NOMO-1 (cell line): ENCODE results near the gene TGFB2.

Experiments
- DNase-seq, 2 experiments: peaks; one replicate each; lab custom pipeline; 2025; ENCODE audit not compliant: unreplicated experiment in 2 of 2; lab: John Stamatoyannopoulos, UW

Gene TGFB2

DNA sequence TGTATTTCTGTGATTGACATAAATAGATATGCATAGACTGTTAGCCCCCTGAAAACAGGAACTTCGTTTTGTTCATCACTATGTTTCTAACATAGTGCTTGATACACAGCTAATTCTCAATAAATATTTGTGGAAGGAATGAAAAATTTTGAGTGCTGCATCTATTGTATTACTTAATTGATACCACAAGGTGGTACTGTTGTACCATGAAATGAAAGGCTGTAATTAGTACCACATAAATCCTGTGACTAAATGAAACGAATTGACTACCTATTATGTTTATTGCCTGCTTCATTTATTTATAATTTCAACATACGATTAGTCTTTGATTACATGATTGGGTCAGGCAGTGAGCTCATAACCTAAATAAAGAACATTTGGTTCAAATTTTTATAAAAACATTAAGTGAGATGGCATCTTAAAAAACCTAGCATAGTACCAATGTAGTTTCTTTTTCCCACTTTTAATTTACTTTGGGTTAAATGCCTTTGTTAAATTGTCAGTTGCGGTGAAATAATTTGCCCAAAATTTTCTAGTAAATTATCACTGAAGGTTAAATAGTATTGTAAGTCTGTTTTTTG is 15.0 kb upstream of the TGFB2 start:
- peak in 1 of 2 experiments; percentile 30 for DNase-seq

DNA sequence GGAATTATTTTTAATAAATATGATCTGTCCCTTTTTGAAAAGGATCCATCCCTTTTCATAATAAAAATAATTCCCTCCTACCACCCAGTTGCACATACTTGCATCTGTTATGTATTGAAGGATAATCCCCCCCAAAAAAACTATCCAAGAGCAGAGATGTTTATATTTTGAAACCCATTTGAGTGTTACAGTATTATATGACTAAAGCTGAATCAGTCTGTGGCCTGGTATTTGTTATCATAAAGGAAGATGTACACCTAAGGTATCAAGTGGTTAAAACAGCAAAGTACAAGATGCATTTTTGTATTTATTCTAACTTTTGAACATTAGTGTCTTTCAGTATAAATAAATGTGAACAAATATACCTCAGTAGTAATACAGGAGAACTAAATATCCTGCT is 12.7 kb upstream of the TGFB2 start:
- no peak for DNase-seq

DNA sequence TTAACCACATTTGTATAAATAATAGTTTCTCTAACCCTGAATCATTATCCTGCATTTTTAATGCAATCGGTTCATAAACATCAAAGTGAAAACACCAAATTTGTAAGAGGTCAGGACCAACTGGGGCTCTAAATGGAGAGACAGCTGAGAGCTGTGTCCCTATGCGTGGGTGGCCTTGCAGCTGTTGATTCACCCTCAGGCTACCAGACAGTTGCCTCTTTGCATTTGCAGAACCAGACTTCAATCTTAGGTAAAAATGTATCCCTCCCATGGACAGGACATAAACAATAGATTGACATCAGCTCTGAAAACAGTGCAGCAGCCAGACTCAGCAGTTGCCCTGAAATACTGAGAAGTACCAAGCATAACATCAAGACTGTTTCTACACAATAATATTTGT is 8.8 kb upstream of the TGFB2 start:
- DNase-seq = no peak

DNA sequence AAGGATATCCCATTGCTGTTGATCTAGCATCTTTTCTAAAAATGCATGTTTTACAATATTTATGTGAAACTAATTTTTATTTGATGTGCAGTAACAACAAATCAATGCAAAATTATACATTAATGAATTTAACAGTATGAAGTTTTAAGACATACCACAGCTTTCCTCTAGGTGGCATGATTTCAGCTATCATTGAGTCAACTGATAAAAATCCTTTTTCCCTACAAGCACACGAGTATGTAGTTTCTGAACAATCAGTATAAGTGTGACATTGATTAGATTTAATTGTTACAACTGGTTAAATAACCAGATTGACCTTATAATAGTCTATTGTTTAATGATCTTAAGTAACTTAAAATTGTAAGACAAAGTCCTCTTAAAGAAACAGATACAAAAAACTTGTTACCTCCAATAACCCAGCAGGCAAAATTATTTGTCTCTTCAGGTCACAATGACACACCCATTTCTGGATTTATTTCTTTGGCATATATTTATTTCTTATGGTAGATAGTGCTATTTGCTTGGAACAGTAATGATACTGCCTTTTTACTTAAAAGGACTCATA is 5.8 kb upstream of the TGFB2 start:
- peak in 1 of 2 experiments; percentile 44 for DNase-seq

DNA sequence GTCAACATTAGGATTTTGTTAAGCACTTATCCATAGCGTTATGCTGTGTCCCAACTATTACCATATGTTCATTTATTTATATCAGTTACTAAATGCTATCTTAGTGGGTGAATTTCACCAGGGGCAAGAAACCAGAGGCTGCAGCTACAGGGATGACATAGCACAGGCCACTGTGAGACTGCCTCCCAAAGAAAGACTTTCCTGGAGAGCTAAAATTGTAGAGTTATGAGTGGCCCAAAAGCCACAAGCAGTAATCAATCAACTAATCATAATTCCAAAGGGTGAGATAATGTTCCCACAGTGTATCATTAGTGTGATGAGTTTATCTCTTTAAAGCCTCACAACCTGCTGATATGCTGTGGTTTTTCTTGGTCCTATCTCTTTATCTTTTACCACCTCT is 3.8 kb upstream of the TGFB2 start:
- no peak for DNase-seq

DNA sequence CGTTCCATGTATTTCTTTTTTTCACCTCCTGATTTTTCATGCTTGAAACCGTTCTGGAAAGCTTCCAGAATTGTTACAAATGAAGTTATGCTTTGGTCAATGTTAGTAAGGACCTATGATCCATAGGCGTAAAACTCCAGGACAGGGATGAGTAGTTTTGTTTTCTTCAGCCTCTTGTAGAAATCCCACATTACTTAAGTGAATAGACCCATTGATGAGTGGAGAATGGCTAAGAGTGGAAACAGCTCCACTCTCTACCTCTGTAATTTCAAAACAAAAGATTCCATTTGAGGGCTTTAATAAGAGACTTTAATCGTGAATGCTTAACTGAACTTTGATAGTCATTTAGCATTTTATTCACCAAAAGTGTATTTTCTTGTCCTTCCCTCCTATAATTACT is 3.0 kb upstream of the TGFB2 start:
- no peak for DNase-seq

DNA sequence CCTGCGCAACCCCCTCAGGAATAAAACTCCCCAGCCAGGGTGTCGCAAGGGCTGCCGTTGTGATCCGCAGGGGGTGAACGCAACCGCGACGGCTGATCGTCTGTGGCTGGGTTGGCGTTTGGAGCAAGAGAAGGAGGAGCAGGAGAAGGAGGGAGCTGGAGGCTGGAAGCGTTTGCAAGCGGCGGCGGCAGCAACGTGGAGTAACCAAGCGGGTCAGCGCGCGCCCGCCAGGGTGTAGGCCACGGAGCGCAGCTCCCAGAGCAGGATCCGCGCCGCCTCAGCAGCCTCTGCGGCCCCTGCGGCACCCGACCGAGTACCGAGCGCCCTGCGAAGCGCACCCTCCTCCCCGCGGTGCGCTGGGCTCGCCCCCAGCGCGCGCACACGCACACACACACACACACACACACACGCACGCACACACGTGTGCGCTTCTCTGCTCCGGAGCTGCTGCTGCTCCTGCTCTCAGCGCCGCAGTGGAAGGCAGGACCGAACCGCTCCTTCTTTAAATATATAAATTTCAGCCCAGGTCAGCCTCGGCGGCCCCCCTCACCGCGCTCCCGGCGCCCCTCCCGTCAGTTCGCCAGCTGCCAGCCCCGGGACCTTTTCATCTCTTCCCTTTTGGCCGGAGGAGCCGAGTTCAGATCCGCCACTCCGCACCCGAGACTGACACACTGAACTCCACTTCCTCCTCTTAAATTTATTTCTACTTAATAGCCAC is 696 bp downstream of the TGFB2 start:
- DNase-seq = no peak

DNA sequence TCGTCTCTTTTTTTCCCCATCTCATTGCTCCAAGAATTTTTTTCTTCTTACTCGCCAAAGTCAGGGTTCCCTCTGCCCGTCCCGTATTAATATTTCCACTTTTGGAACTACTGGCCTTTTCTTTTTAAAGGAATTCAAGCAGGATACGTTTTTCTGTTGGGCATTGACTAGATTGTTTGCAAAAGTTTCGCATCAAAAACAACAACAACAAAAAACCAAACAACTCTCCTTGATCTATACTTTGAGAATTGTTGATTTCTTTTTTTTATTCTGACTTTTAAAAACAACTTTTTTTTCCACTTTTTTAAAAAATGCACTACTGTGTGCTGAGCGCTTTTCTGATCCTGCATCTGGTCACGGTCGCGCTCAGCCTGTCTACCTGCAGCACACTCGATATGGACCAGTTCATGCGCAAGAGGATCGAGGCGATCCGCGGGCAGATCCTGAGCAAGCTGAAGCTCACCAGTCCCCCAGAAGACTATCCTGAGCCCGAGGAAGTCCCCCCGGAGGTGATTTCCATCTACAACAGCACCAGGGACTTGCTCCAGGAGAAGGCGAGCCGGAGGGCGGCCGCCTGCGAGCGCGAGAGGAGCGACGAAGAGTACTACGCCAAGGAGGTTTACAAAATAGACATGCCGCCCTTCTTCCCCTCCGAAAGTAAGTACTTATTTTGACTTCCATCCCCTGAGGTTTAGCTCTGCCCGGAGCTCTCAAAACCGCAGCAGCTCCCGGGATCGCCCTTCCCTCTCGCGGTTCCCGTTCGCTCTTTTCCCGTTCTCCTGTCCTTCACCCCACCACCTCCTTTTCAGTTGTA is 1.5 kb downstream of the TGFB2 start:
- peak; percentile 42 to 47 for DNase-seq

DNA sequence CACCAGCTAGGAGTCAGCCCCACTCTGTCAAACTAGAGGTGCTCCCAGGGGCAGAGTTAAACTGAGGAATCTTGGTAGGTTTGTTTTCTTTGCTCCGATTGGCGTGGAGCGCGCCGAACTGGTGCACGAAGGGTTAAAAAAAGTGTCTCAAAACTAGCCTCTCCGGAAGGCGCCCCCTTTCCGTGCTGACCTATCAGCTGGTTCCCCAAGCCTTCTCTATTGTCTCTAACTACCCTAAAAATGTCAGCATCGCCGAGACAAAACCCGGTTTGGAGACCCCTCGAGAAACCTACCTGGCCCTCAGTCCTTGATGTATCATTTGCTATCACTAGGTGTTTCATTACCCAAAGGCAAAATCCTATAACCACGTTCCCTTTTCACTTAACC is 2.2 kb downstream of the TGFB2 start:
- DNase-seq = no peak

DNA sequence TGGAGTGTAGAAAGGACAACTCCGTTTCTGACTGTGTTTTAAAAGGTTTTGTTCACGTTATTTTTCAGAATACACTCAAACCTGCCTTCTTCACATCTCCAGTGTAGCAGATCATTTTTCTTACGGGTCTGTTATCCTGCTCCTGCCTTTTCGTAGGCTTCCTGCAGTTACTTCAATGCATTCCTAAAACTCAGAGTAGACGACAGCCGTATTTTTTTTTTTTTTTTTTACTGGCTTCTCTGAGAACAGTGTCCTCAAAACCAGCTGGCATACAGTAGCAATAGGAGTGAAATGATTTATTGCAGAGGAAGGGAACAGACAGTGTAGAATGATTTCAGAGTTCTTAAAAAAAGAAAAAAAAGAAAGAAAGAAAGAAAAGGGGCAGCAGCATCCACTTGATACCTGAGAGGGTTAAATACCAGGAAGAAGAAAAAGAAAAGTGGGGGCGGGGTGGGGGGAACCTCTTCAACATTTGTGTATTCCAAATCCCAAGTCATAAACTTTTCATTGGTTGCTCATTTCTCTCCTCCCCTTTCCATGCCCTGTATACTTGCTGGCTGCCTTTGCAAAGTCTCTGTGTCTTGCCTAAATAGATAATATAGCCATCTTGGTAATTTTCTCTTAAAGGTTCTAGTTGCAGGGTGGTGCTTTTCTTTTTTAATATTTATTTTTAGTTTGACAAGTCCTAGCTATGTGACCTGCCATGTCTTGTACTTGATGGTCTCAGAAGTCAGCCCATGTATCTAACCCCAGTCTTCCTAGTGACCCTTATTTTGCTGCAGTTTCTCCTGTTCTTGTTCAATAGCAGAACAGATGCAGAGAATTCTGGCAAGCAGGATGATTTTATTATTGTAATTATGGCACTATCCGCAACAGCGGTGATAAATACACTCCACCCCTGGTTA is 2.8 kb downstream of the TGFB2 start:
- no peak for DNase-seq

DNA sequence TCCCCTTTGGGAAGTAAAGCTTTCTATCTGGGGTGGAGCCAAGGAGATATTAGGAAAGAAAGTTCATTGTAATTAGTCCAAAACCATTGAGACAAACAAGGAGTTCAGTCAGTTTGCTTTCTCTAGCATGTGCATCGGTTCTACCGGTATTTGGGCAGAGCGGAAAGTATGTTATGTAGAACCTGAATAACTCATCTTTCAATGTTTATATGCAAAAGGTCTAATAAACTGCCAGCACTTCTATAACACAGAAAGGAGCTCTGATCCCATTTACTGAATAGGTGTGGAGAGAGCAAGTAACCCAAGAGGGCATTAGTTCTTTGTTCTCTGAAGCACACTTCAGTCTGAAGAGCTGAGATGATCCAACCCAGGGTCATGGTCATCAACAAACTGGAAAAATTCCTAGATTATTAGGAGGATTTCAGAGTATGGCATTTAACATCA is 3.5 kb downstream of the TGFB2 start:
- DNase-seq = no peak

DNA sequence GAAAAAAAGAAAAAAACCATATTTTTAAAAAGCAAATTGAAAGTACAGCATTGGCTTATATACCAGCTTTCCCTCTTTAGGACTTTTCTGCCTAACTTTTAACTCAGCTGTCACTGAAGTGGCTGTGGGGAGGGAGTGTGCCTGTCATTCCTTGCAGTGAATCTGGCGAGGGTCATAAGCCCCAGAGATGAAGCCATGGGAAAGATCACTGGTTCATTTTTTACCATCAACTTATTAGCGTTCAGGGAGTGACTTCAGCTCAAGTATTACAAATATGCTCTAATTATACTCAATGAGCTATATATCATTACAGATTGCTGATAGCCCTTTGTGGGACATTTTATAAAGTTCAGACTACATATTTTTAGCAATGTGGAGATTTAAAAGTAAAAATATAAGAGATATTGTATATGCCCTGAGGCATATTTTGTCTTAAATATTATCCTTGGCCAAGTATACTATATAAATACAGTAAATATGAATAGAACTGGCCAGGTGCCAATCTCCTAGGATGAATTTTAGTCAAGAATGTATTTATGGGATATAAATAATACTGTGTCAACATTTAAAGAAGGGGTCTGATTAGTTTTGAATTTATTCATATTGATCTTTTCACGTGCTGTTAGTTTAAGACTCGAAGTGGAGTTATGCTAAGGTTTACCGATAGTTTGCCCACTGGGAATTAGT is 4.4 kb downstream of the TGFB2 start:
- no peak for DNase-seq

DNA sequence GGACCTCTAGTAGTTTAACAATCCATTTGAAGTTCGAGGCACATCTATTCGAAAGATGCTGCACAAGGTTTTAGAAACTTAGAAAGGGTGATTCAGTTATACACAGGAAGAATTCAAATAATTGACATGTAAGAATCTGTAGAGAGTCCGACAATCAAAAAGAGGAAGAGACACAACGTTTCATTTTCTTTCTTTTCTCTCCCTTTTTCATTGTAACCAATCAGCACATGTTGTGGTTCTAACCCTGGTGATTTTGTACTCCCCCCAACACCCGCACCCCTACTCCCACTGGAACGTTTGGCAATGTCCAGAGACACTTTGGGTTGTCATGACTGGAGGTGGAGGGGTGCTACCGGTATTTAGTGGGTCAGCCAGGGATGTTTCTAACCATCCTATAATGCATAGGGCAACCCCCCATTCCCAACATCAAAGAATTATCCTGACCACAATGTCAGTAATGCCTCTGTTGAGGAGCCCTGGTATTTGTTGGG is 4.9 kb downstream of the TGFB2 start:
- peak in 1 of 2 experiments; percentile 17 for DNase-seq

DNA sequence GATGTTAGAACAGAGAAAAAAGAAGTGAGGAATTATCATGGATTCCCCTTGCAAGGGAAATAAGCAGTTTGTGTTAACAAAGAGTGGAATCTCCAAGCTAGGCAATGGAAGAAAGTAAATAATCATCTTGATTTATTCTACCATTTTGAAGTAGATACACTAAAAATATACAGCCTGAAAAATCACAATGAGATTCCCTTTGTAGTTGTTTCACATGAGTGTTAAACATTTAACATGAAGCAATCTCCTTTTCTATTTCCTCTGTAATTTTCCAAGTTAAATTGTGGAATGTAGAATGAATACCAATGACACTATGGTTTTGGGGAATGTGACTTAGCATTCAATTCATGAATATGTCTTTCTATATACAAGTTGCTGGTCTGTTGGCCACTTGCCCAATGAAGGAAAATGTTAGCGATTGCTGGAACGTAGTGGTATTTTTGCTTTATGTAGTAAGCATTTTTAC is 5.7 kb downstream of the TGFB2 start:
- DNase-seq = no peak

DNA sequence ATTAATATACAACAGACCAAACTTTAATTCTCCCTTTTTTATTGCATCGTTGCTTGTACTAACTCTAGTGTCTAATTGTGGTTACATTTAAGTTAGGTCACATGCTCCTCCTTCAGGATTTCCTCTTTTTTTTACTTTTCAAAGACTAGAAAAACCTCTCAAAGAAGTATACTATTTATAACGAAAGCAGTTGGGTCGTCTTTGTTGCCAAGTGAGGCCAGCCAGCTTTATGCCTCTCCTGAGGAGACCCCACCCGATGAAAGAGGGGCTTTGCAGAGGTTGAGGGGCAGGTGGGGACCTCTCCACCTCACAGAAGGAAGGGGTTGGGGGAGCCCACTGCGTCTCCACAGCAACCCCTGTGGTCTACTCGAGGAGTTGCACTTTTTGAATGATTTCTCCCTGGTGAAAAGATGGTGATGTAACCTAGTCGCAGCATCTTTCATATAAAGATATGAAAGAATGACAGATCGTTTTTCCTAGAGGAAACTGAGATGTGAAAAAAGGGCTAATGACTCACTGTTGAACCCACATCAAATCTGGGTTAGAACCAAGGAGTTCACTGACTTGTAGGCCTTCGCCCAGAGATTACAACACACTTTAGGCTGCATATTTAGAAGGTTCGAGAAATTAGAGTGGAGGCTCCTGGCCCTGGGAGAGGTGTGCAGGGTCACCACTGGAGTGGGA is 6.4 kb downstream of the TGFB2 start:
- peak; percentile 23 to 79 for DNase-seq

DNA sequence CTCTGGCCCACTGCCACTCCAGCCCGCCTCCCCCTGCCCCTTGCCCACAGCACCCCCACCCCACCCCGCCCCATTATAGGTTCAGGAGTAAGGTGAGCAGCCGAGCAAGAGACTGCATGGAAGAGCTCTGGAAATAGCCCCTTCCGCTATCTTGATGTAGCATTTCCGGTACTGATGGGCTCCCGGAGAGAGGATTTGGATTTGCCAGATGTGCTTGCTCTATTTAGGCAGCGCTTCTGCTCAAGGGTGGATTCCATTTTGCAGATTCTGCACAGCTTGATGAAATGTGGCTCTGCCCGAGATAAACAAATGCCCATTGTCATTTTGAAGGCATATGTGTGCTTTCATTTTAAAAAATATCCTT is 6.9 kb downstream of the TGFB2 start:
- no peak for DNase-seq

DNA sequence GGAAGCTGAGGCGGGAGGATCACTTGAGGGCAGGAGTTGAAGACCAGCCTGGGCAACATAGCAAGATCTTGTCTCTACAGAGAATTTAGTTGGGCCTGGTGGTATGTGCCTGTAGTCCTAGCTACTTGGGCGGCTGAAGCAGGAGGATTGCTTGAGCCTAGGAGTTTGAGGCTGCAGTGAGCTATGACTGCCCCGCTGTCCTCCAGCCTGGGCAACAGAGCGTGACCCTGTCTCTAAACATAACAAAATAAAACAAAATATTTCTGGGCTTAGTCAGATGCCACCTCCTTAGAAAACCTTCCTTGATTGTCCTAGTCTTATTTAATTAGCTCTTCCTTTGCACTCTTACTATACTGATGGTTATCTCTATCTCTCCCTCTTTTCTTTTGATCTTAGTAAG is 8.5 kb downstream of the TGFB2 start:
- DNase-seq = no peak

DNA sequence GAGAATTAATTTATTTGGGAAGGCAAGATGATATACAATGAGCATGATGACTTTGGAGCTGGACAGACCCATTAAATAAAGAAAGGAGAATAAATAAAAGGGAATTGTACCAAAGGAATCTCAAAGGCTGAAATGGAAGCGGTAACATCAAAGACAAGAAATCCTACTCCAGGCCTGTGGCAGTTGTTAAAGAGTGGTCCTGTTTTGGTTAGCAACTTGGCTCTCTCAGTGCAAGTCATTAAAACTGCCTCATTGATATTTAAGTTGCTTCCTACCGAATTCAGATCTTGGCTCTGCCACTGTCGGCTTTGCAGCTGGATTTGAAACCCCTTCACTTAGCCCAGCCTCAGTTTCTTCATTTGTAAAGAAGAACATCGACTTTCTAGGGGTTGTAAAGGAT is 10.1 kb downstream of the TGFB2 start:
- no peak for DNase-seq

DNA sequence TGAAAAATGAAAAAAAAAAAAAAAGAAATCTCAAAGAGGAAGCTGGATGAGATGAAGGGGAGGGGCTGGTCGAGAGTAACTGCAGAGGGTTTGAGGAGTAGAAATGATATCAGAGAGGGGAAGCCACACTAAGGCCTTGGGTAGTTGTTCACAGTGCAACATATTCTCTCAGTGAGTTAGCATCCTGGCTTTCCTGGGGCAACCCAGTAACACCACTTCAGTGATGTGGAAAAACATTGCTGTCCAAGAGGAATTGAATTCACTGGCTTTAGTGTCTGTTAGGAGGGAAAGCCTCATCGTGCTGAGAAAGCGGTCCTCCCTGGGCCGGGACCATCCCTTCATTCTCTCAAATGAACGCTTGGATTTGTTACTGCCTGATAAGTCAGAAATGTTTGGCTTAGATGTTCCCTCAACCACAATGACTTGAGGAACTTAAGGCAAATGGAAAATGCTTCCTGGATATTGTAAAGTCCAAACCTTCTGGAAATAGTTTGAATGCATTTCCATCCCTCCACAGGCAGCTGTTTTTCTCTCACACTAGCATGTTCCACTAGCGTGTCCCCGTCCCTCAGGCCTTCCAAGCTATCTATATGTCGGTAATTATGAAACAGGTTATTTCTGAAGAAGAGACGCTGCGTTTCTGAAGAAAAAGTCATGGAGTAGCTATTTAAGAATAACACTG is 12.2 kb downstream of the TGFB2 start:
- DNase-seq = peak; percentile 43 to 70
